DLD1 (cell line): ENCODE measurements around the gene SLC22A23.

Experiments
- in situ Hi-C: cut with HindIII; loops from 2 replicates; pipeline ENCODE4 v1.10.0; 2017; ENCODE audit warnings: low sequenced_read_pairs

SLC22A23 gene

DNA sequence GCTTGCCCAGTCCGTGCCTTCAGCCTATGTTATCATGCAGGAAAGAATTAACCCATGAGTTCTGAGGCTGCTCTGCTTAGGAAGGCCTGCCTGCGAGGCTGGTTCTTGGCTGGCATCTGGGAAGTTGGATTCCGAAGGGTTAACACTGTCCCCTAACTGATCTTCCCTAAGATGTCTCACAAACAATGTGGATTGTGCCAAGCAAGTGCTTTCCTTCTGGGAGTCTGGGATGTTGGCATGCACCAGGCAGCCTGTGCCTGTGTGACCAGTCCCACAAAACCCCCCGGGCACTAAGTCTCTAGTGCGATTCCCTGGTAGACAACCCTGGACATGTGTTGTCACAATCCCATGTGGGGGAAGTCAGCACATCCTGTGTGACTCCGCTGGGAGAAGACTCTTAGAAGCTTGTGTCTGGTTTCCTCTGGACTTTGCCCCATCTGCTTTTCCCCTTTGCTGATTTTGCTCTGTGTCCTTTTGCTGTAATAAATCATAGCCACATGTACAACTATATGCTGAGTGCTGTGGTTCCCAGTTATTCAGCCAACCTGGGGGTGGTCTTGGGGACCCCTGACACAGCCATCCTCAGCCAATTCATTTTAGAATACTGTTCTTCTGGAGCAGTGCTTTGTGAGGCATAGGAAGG, 83.8 kb downstream of the SLC22A23 start:
- in situ Hi-C loops = no loop called here

DNA sequence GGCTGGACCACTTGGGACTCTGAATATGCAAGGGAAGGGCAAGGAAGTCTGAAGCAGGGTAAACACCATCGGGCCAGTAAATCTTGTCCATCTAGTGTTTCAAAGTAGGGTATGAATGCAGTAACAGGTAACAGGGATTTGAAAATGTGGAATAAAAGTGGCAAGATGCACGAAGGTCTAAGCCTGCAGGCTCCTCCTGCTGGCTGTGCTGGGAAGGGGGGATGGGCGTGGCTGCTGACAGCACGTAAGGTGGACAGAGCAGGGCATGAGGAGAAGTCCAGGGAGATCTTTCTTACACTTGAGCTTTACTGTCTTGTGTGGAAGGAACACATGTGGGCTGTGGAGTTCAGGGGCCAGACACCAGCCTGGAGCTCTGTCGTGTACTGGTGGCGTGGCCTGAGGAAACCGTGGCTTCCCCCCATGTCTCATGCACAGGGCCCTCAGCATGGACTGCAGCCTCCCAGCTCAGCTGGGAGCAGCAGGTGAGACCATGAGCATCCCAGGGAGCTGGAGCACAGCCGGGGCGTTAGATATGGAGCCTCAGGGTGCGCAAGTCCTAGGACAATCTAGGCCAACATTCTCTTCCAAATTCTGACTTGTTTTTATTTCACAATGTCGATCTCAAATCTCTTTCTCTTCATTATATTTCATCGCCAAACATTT, 84.5 kb downstream of the SLC22A23 start:
- in situ Hi-C loops = no loop called here

DNA sequence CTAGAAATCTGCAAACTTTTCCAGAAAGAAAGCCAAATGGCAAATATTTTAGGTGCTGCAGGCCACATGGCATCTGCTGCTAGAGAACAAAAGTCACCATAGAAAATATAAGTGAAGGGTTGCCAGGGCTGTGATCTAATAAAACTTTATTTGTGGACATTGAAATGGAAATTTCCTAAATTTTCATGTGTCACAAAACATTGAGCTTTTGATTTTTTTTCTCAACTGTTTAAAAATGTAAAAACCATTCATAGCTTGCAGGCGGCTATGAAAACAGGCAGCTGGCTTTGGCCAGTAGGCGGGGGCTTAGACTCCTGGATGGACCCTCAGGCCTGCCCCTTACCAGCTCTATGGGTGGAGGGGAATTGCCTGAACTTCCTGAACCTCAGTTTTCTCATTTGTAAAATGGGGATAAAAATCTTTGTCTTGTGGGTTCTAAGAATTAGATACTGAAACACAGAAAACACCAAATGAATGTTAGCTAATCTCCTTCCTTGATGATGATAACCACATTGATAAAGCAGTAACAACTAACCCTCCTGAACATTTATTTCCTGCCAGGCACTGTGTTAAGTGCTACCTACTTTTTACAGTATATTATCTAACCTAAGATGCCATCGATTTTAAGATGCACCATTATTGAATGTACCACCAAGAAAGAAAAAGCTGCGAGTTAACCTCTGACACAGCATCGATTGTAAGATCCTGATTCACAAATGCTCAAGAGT, 85.5 kb downstream of the SLC22A23 start:
- in situ Hi-C loops = no loop called here

DNA sequence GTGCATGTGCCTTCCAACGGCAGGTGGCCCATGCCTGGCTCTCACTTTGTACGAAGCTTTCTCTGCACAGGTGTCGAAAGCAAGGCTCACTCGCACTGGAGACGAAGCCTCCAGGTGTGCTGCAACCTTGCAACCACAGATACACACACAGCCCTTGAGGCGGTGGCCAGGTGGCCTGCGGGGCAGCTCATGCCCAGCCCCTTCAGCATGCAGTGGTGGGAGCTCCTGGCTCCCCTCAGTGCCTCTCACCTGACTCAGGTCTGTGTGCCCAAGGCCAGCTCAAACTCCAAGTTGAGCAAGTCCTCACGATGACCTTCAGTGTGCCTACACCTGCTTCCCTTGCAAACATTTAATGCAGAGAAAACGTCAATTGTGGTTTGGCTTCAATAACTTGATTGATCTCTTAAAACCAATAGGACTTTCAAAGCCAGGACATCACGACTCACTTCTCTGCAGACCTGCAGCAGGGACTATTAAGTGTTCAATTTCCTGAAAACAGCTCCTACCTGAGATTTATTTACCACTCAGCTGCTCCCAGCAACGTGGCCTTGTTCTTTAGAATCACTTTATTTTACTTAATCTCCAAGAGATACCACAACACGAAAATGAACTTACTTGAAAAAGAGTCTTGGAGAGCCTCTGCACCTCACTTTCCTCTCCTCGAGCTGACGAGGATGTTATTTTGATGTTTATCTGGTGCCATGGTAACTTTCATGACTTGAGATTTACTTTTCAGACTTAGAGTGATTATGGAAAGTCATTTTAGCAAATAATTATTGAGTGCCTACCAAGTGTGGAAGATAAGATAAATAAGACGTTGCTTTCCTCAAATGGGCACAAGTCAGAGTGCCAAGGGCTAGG, 86.3 kb downstream of the SLC22A23 start:
- in situ Hi-C loops = no loop called here

DNA sequence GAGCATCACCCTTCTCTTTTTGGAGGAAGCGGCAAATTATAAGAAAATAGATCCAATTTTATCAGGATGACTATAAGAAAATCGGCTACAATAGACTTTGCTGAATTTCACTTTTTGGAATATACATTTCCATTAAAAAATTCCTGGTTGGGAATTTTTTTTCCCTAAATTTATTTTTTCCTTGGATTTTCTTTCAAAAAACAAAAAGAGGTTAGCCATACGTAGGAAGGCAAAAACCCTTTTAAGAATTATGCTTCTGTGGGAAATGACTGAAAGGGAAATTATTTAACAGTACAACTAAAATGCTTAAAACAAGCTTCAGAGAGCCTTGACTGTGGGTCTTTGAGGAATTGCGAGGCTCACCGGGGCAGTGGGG, 86.9 kb downstream of the SLC22A23 start:
- in situ Hi-C loops = no loop called here

DNA sequence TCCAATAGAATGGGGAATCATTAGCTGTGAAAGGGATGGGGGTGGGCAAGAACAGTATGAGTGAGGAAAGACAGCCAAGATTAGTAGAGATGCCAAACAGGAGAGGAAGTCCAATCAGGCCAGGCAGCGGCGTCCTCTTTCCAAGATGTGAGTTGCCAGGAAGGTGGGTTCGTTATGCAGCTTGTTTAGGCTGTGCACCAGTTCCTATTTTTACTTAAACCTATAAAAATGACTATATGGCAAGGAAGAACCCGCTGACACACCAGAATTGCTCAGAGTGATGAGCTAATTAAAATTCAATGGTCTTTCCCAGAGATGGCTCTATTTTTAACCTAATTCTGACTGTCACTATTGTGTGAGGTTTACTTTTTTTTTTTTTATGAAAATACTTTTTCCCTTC, 88.2 kb downstream of the SLC22A23 start:
- in situ Hi-C loops = no loop called here

DNA sequence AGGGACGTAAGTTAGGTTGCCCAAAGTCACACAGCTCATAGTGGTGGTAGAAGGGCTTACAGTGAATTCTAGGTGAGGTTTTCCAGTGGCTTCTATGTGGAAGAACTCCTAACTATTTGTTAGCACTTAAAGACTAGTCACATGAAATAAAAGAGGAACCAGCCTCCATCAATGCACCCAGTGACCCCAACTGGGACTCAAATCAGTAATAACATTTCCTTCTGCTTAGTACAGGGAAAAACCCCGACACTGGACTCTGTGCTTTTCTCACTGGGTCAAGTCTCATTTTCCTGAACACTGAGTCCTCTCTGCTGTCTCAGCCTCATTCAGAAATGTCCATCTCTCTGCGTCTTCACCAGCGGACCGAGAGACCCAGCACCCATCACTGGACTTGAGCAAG, 89.2 kb downstream of the SLC22A23 start:
- in situ Hi-C loops = no loop called here

DNA sequence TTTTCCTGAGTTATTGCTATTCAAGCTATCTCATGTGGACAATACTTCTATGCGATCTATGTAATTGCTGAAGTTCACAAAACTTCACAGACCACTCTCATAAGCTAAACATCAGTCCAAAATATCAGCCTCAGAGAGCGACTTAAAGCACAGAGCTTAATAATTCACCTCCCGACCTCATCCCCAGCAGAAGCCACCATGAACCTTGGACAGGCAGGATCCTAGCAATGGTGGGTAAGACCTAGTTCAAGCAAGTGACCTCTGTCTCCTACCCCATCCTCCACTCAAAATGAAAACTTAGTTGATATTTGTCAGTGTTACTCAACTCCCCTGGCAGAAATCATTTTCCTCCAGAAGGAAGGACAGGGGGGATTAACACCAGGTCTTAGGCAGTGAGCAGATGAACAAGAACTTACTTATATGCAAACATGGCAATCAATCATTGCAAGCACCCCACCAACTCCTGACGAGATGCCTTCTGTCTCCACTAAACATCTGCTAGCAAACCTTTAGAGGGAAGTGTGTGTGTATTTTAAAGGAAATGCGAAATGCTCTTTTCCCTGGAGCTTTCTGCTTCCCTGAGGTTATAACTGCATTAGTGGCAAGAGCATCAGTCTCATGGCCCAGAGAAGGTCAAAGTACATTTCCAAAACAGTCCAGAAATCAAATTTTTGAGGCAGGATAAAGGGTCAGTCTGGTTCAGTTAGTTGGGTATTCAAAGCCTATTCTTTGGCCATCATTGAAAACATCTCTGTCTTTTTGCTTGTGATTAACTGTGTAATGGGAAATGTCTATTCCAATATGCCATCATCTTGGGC, 90.0 kb downstream of the SLC22A23 start:
- in situ Hi-C loops = no loop called here

DNA sequence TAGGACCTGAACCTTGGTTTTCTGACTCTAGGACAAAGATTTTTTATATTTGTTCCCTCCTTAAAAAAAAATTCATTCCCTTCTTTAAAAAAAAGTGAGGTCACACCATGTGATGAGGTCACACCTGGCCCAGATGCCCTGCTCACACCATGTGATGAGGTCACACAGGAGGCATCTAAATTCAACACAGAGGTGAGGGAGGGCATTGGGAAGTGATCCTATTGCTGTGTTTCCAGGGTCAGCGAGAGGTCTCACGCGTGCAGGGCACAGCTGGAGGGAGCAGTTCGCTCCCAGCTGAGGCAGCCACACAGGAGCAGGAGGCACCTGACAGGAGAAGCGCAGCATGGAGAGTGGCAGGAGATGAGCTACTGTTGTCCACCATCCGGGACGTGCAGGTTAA, 92.5 kb downstream of the SLC22A23 start:
- in situ Hi-C loops = no loop called here

DNA sequence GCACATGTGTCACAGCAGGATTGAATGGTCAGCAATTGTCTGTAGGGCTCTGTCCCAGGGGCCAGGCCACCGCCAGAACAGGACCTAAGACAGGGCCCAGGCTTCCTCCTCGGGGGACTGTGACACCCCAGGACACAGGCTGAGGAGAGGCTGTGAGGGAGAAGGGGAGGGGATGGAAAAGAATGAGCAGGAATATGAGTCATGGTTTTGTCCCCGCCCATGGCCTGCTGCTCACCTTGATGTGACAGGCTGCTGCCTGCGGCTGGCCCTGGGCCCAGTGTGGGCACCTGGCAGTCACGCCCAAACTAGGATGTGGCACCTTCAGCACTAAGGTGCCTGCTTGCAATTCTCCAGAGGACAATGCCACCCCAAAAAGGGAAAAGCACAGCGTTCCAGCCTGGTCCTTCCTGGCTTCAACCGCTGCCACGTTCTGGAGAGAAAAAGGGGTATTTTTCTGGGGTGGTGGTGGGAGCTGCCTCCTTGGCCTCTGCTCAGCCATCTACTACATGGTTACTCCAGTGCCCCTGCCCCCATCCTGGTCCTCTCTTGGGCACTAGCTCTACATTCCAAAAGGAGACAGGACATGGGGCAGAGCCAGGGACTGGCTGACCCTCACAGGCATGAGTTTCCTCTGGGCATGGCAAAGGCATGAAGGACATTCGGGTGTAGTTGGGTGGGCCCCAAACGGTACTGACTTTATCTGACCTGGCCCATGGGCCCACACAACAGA, 93.4 kb downstream of the SLC22A23 start:
- in situ Hi-C loops = no loop called here

DNA sequence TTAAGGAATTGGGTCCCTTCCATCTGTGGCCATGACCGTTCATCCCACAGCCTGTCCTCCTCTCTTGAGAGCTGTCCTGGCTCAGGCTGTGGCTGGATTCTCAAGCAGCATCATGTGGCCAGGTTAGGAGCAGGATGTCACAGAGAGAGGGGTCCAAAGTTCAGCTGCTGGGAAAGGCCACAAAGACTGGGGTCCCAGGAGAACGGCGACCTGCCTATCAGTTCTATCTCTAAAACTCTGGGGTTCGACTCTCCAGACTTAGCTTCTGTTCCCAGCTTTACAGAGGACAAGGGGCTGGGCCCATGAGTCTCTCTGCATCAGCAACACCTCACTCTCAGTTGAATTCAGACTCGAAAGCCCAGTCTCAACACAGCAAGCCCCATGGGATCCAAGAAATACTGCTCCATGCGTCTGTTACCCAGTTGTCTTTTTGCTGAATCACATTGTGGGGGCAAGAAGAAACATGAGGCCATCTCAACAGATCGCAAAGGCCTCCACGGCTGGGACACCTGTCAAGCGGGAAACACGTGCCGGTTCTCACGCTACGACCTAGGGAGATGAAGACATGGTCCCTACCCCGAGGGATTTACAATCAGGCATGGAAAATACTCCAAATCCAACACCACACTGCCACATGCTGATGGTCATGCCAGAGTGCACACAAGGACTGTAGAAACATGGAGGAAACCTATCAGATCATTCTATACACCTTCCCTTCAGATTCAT, 95.4 kb downstream of the SLC22A23 start:
- in situ Hi-C loops = no loop called here

DNA sequence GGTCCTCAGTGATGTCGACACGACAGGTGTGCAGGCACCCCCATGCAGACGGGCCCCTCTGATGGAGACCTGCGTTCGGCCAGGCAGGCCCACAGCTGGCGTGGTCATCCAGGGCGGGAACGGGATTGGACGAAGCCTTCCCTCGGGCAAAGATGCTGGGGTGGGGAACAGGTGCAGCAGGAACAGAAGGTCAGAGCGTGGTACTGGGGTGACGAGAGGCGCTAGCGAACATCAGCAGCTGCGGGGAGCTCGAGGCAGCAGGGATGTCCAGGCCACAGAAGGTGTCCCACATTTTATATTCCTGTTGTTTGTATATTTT, 96.2 kb downstream of the SLC22A23 start:
- in situ Hi-C loops = no loop called here

DNA sequence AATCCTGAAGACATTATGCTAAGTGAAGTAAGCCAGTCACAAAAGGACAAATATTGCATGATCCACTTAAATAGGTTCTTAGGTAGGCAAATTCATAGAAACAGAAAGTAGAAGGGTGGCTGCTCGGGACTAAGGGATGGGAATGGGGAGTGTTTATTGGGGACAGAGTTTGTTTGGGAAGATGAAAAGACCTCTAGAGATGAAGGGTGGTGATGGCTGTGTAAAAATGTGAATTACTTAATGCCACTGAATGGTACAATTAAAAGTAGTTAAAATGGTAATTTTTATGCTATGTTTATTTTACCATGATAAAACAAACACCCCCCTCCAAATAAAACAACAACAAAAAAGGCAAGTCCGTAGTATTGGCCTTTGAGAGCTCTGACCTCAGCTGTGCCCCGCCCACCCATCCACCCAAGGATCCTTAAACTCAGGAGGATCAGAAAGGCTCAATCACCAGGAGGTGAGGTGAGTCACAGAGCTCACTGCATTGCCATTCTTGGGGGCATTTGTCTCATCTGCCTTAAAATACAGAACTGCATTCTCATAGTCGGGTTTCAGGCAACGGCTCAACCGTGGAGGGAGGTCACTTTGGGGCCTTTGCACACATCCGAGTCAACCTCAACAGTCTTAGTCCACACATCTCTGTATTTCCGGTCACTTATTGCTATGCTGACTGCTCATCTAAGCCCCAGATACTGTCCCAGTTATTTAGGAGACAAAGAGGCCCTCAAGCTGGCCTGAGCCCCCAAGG, 96.7 kb downstream of the SLC22A23 start:
- in situ Hi-C loops = no loop called here

DNA sequence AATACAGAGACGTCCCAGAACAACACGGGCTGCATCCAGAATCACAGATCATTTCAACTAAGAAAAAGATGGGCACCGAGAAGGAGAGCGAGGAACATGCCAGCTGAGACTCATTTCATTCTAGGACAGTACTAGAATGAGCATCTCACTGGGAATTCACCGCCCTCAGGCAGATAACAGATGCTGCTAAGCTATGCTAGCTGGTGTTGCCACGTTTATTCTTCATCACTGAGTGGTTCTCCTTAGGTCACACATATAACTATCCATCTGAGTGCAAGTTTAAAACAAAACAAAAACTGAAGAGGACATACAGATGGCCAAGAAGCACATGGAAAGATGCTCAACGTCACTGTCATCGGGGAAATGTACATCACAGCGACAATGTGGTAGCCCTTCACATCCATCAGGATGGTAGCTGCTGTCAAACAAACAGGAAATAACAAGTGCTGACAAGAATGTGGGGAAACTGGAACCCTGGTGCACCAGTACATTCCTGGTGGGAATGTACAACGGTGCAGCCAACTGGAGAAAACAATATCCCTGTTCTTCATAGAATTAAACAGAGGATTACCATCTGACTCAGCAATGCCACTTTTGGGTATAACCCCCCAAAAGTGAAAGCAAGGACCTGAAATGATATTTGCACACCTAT, 97.6 kb downstream of the SLC22A23 start:
- in situ Hi-C loops = no loop called here

DNA sequence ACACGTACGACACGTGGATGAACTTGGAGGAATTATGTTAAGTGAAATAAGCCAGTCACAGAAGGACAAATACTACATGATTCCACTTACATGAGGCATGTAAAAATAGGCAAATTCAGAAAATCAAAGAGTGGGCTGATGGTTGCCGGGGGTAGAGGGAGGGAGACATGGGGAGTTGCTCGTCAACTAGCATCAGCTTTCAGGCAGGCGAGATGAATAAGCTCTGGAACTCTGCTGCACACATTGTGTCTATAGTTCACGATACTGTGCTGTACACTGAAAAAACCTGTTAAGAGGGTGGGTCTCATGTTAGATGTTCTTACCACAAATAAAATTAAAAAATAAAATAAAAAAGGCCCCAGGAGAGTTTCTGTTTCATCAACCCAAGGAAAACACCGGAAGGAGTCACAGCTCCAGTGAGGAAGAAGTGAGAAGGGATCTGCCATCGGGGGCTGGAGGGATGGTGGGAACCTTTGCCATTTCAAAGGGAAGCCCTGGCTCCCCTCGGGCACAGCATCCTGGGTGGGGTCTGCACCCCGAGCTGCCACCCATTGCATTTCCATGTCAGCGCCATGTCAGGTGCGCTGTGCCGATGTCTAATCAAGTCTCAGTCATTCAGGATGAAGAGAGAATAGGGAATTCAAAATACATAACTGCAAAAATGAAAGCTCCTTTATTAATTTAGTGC, 98.3 kb downstream of the SLC22A23 start:
- in situ Hi-C loops = no loop called here

DNA sequence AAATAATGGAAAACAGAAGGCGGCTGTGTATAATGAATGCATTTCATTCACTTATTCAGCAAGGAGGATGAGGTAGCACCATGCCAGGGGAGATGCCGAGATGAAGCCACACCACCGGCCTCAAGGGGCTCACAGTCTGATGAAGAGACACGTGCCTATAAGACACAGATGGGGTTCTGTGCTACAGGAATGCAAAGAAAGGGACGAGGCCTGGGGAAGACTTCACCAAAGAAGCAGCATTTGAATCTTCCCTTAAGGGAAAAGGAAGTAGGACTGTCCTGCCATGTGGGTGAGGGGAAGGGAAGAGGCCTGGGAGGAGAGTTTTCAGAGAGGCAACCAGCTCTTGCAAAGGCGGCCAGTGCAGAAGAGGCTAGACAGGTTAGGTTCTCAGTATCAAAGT, 99.2 kb downstream of the SLC22A23 start:
- in situ Hi-C loops = no loop called here

DNA sequence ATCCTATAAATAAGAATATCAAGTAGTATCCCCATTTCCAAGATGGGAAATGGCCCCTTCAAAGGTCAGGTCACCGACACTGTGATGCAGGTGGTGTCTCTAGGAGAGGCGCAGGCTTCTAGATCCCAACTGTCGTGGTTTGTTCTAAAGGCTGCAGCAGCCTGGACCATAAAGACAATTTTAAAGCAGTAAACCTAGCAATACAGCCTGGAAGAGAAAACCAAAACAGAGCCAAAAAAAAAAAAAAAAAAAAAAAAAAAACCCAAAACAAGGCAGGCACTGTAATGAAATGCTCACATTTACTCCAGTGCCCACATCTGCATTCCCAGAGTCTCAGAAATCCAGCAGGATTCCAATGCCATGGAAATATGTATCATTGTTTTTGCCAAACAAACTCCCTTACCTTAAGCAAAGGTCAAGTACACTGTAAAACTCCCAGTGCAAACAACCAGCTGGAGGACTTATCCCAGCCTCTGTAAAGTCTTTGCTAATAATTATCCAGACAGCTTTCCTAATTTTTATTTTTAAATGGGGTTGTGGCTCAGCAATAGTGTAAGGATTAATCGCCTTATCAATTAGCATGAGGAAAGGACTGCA, 99.9 kb downstream of the SLC22A23 start:
- in situ Hi-C loops = no loop called here
